Measurements from ENCODE around the gene DPY19L1.
"Not testable (repeated sequence)": the region's sequence is repeated elsewhere in the genome, so short reads cannot be mapped to it uniquely, and the experiment has no call there.

The DPY19L1 gene

DNA sequence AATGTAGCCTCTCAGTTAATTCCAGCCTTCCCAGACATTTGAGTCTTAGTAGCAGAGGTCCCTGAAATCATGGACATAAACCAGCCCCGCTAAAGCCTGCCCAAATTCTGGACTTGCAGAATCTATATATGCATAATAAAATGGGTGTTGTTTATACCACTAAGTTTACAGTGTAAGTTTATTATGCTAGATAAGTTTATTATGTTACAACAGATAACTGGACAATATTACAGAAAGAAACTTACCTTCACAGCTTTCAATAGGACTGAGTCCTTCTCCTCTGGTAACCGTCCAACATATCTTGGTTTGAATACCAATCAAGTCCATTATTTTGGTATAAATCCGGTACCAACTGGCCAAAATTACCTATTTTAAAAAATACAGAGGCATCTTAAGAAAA lies 26.2 kb downstream of the DPY19L1 start:
- TF ChIP-seq, protein P1, sequence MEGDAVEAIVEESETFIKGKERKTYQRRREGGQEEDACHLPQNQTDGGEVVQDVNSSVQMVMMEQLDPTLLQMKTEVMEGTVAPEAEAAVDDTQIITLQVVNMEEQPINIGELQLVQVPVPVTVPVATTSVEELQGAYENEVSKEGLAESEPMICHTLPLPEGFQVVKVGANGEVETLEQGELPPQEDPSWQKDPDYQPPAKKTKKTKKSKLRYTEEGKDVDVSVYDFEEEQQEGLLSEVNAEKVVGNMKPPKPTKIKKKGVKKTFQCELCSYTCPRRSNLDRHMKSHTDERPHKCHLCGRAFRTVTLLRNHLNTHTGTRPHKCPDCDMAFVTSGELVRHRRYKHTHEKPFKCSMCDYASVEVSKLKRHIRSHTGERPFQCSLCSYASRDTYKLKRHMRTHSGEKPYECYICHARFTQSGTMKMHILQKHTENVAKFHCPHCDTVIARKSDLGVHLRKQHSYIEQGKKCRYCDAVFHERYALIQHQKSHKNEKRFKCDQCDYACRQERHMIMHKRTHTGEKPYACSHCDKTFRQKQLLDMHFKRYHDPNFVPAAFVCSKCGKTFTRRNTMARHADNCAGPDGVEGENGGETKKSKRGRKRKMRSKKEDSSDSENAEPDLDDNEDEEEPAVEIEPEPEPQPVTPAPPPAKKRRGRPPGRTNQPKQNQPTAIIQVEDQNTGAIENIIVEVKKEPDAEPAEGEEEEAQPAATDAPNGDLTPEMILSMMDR (IDR thresholded peaks at IDR 0.05; ENCODE audit: control extremely low read depth, extremely low read depth, low read depth, missing control alignments), result no peak
- CTCF ChIA-PET, result no interaction called here
- POLR2A ChIA-PET, result no interaction called here
- no peak for DNase-seq (ENCODE audit: extremely low spot score)

DNA sequence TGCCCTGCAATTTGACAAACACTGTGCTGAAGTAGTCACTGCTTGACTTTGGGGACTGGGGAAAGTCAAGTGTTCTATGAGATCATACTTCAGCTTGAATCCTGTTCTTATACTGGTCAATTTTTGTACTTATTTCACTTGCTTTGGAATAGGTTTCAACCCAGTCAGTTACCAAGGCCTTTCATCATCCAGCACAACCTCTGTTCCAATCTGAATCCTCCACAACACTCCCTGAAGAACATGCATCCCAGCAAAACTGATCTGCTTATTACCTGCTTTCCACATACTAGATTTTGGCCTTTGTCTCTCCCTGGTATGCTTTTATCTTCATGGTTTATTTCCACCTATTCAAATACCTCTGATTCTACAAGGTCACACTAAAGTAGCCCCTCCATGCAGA lies 29.5 kb downstream of the DPY19L1 start:
- TF ChIP-seq, protein P1 (IDR thresholded peaks at IDR 0.05; ENCODE audit: control extremely low read depth, extremely low read depth, low read depth, missing control alignments), result no peak
- DNase-seq (ENCODE audit: extremely low spot score), result no peak
- ChIA-PET CTCF (no interaction called here), POLR2A (no interaction called here)

DNA sequence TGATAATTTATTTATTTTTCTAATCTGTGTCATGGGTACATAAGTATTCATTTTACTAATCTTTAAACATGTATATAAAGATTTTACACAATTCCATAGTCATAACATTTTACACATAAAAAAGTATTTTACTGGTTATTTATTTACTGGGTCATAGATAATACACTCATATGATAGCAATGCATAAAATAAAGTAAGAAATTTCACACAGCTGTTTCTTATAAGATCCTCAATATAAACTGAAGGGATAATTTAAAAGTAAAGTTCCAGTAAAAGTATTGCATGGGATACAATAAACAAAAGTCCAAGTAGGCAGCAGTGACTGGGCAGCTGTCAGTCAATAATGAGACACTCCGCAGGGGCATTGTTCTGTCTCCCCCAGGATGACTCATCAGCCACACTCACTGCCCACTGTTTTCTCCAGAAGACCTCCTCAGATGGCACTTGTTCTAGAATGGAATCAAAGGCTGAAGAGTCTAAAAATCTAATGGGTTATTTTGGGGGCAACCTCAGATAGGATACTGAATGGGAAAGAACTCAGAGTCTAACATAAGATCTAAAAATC lies 32.7 kb downstream of the DPY19L1 start:
- TF ChIP-seq, protein P1 (IDR thresholded peaks at IDR 0.05; ENCODE audit: control extremely low read depth, extremely low read depth, low read depth, missing control alignments), result no peak
- ChIA-PET CTCF (interaction anchor here (1.0 kb wide), 1 partner anchor 11 kb away, joined by 3 read pairs; no protein-coding TSS in a partner anchor), POLR2A (no interaction called here)
- no peak for DNase-seq (ENCODE audit: extremely low spot score)

DNA sequence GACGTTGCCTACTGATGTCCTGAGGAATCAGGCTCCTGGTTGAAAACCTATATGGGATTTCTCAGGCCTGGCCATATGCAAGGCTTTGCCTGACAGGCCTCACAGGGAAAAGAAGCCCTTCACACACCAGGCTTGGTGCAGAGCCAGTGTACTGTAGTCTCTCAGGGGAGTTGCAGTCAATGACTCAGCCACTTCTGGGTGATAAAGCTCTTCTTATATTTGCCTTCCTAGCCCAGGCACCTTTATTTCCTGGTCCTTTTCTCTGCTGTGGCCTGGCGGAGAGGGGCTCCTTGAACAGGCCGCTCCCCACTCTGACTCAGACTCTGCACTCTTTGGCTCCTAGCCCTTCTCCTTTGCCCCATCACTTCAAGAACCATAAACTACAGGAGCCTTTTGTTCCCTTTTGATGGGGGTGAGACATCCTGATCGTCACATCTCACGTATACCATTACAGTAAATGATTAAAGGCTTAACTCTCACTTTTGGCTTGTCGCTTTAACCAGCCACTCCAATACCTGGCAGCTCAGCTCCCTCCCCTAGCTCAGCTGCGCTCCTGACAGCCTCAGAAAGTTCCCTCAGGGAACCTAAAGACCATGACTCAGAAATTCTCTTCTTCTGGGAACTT lies 33.5 kb downstream of the DPY19L1 start:
- CTCF ChIA-PET, result no interaction called here
- POLR2A ChIA-PET, result no interaction called here
- no peak for DNase-seq (ENCODE audit: extremely low spot score)
- TF ChIP-seq, protein P1 (IDR thresholded peaks at IDR 0.05; ENCODE audit: control extremely low read depth, extremely low read depth, low read depth, missing control alignments), result no peak

DNA sequence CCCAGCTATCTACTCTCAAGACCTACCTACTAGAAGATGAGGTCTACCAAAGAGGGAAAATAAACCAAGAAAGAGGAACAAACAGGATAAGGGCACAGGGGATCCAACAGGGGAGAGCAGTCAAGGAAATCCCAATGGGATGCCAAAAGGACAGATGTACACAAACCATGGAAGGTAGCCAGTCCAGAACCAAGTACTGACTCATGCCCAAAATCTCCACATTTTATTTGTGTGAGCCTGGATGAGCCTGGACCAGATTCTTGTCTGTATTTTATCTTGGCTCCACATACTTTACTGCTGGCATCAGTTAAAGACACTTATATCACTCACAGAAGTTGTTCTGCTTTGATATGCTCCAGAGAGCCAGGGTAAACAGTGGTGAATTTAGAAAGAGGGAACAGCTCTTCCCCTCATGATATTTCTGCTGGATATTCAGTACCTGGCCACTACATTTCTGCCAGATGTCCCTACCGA lies 34.1 kb downstream of the DPY19L1 start:
- CTCF ChIA-PET, POLR2A ChIA-PET: not testable (repeated sequence)

DNA sequence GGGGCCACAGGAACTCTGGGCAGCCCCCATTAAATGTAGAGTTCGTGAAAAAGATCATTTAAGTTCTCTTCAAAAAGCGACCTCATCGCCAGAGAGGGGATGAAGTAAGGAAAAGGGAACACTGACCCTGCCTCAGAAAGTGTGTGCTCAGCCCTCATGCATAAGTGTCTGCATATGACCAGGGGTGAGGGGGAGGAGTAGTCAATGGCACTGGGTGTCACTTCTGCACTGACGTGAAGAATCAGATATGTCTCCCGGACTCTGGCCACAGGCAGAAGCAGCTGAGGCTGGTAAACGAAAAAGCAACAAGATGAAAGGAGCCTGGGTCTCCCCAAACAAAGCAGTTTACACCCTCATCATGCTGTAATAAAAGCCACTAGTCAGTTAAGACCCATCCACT lies 39.0 kb downstream of the DPY19L1 start:
- CTCF ChIA-PET; POLR2A ChIA-PET; DNase-seq (ENCODE audit: extremely low spot score): not testable (repeated sequence)

More for the DNA sequence above, 34.1 kb downstream of the DPY19L1 start:
- DNase-seq (ENCODE audit: extremely low spot score), result not testable (repeated sequence)

DNA sequence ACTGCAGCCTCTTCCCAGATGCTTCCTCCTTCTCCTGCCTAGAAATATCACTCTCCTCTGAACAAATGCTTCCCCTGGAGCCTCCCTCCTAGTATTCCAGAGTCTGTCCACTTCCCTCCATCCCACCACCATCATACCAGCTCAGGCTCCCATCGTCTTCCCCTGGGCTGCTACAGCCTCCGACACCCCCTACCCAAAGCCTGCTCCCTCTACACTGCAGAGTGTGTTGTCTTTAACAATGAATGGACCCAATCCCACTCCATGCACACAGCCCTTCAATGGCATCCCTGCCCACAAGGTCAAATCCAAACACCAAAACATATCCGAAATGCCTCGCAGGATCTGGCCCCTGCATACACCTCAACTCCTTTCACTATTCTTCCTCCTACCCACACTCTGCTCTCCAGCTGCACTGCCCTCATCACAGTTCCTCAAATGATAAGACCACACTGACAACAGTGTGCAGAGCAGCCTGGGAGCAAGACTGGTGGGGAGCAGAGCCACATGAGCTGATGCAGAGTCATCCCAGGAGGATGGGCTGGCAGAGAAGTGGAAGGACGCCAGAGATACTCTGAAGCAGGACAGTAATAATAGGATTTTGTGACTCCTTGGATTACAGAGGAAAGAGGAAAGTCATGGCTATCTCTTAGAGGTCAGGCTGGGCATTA lies 40.7 kb downstream of the DPY19L1 start:
- CTCF ChIA-PET; DNase-seq (ENCODE audit: extremely low spot score); POLR2A ChIA-PET: not testable (repeated sequence)

DNA sequence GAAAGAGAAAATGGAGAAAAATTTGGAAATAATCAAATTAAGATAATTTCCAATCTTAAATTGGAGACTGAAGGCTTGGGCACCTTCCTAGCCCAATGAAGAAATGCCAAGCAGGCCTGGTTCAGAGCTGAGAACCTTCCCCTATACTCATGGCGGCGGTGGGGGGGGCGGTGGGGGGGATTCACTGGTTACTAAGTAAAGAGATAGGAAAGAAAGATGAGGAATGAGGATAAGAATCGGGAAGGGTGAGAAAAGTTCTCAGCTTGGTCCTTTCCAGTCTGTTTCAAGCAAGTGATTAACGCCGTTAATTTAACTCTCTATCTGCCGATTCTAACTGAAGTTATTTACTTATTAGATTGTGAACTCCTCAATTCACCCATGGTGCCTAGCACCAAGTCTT lies 41.5 kb downstream of the DPY19L1 start:
- POLR2A ChIA-PET, result no interaction called here
- DNase-seq (ENCODE audit: extremely low spot score), result no peak
- TF ChIP-seq, protein P1 (IDR thresholded peaks at IDR 0.05; ENCODE audit: control extremely low read depth, extremely low read depth, low read depth, missing control alignments), result no peak
- CTCF ChIA-PET, result no interaction called here

Measured in GM10248 (cell line).